NCI-H446 treated with DMSO at 0.1 percent for 48 hours (cell line): ENCODE measurements around the gene ZNF559.
"Not testable (repeated sequence)": the region's sequence is repeated elsewhere in the genome, so short reads cannot be mapped to it uniquely, and the experiment has no call there.

Experiments
- DNase-seq: peaks from one replicate; lab custom pipeline; 2025; lab: John Stamatoyannopoulos, UW

ZNF559 gene

DNA sequence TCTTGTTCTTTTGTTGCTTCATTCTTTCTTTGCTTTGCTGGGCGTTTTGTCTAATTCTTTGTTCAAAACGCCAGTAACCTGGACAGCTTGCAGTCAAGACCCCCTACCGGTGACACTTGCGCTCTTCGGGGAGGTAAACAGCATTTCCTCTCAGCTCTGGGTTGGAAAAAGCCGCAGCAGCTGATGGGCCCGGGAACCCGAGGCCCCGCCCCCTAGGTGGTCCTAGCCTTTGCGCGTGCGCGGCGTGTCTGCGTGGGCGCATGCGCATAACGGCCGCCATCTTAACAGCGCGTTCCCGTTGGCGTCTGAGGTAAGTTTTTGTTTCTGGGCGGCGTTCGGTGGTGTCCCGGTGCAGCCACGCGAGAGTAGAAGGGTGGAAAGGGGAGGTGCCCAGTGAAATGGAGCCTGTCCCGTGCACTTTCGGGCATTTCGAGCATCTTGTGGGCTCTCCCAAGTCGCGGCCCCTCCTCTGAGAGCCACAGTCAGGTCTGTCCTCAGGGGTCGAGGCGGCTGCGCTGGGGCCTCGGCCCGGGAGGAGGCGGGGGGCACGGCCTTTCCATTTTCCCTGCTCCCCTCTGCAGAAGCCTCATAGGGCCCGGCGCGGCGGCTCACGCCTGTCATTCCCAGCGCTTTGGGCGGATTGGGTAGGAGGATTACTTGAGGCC lies at the start of gene ZNF559:
ZNF559 (plus strand) TSS at position 261 of the 665 bp plus-strand sequence. CDS start 14,371 bp downstream, outside the sequence.
- DNase-seq: peak; percentile 90

GRCh38 chr19:9283485-9283884 lies 40.5 kb upstream of the ZNF559 start:
- not testable (repeated sequence) for DNase-seq

DNA sequence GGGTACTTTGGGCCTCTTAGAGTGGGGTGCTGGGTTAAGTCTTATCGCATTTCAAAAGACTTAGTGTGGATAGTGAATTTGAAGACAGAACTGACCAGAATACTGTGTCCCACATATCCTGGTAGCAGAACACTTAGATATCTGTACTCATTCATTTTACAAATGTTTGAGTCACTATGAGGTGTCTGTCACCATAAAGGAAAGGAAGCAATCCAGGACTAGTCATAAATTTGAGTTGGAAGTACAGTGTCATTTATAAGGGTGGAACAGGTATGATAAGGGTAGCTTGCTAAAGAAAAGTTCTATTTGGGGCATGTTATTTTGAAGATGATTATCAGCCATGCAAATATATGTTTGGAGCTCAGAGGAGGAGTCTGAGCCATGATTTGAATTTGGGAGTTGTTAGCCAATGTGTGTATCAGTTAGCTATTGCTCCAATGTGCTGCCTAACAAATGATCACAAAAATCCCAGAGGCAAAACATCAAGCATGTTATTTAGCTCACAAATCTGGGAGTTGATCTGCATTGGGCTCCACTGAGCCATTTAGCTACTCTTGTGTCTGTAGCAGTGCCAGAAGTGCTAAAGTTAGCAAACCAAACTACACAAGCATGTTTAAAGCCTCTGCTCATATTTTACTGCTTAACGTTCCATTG lies 34.6 kb upstream of the ZNF559 start:
- DNase-seq: no peak

- no peak for DNase-seq
These were observed 28.5 kb upstream of the ZNF559 start for GRCh38 chr19:9295411-9295849.

DNA sequence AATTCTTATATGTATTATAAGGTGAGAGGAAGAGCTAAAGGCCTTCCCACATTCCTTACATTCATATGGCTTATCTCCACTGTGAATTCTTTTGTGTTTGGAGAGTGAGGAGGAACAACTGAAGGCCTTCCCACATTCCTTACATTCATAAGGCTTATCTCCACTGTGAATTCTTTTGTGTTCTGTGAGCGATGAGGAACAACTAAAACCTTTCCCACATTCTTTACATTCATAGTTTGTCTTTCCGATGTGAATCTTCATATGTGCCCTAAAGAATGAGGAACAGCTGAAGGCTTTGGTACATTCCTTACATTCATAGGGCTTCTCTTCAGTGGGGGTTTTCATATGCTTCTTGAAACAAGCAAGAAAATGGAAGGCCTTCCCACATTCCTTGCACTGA lies 27.6 kb upstream of the ZNF559 start:
- no peak for DNase-seq

GRCh38 chr19:9306443-9306842 lies 17.5 kb upstream of the ZNF559 start:
- no peak for DNase-seq

DNA sequence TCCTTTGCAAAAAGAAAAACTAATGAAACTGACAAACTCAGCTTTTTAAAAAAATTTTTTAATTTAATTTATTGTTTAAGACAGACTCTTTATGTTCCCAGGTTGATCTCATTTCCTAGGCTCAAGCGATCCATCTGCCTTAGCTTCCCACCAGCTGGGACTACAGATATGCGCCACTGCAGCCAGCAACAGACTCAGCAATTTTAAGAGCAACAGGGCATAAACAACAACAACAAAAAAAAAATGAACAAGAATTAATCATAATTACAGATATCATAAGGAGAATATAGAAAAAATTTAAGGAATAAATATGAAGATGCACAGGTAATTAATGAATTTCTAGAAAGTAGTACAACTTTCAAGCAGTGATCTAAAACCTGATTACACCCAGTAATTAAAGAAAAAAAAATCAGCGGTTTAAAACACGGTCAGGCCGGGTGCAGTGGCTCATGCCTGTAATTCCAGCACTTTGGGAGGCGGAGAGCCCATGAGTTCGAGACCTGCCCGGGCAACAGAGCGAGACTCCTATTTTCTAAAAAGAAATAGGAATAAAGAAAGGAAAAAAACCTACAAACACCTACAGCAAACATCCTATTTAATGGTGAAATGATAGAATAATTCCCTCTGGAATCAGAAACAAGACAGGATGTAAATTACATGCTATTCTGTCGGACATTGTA lies 15.7 kb upstream of the ZNF559 start:
- no peak for DNase-seq

- peak; percentile 92 for DNase-seq
These were observed 14.6 kb upstream of the ZNF559 start, which contains the start of gene ZNF699 for GRCh38 chr19:9309139-9309973. TSS of gene ZNF699 (minus strand) at chr19:9309838. CDS start at chr19:9305119, 4,719 bp downstream.

GRCh38 chr19:9309974-9310446 lies 14.0 kb upstream of the ZNF559 start:
- DNase-seq: peak; percentile 92

DNA sequence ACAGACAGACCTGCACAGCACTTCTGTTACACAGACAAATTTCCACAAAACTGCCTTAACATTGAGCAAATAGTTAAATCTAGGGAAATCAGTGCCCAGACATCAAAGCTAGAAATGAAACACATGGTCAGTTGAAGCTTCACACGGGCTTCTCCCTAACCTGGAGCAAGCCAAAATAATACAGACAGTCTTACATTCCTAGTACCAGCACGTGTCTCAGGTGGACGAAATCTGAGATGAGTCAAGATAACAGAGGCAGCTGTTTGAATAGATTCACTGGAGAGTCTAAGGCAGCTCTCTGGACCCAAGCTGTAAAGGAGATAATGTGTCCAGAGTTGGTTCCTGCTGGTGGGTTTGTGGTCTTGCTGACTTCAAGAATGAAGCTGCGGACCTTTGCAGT lies 10.2 kb upstream of the ZNF559 start:
- no peak for DNase-seq

- DNase-seq: no peak
These were observed 2.6 kb upstream of the ZNF559 start for GRCh38 chr19:9321338-9321737.

GRCh38 chr19:9321756-9322155 lies 2.2 kb upstream of the ZNF559 start:
- DNase-seq: not testable (repeated sequence)

DNA sequence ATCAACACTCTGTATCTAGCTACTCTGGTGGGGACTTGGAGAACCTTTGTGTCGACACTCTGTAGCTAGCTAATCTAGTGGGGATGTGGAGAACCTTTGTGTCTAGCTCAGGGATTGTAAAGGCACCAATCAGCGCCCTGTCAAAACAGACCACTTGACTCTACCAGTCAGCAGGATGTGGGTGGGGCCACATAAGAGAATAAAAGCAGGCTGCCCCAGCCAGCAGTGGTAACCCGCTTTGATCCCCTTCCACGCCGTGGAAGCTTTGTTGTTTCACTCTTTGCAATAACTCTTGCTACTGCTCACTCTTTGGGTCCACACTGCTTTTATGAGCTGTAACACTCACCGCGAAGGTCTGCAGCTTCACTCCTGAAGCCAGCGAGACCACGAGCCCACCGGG lies 1.8 kb upstream of the ZNF559 start:
- DNase-seq: not testable (repeated sequence)

DNA sequence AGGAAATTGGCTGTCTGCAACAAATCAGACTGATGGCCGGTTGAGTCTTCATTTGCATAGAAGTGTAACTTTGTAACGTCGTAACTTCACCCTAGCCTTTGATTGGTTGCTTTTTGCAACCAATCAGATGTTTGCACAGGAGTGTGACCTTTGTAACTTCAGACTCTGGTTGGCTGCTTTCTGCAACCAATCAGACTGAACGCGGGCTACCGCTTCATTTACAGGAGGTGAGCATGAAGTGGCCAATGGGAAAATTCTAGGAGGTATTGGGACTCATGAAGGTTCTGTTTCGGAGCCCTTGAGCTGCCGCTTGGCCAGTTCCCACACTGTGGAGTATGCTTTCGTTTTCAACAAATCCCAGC lies 441 bp upstream of the ZNF559 start:
- DNase-seq: peak; percentile 66

DNA sequence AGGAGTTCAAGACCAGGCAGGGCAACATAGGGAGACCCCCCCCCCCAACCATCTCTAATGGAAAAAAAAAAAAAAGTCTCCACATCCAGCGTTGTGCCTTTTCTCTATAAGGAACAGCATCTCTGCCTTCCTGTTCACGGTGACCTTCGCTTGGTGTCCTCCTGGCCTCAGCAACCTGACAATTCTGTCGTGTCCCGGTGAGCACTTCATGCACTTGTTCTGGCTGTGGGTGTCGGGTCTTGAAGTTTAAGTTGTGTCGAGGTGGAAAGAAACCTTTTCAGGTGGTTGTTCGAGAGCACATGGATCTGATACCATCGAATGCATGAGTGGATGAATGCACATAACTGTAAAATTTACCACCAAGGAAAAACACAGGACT lies 594 bp downstream of the ZNF559 start:
- no peak for DNase-seq

DNA sequence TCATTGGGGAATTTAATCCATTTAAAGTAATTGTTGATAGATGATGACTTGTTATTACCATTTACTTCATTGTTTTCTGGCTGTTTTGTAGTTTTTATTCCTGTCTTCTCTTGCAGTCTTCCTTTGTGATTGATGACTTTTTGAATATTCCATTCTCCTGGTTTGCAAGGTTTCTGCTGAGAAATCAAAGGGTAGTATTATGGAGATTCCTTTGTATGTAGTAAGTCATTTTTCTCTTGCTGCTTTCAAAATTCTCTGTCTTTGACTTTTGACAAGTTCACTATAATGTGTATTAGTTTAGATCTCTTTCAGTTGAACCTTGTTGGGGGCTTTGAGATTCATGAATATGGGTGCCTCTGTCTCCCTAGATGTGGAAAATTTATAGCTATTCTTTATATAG lies 6.0 kb downstream of the ZNF559 start:
- DNase-seq: no peak

DNA sequence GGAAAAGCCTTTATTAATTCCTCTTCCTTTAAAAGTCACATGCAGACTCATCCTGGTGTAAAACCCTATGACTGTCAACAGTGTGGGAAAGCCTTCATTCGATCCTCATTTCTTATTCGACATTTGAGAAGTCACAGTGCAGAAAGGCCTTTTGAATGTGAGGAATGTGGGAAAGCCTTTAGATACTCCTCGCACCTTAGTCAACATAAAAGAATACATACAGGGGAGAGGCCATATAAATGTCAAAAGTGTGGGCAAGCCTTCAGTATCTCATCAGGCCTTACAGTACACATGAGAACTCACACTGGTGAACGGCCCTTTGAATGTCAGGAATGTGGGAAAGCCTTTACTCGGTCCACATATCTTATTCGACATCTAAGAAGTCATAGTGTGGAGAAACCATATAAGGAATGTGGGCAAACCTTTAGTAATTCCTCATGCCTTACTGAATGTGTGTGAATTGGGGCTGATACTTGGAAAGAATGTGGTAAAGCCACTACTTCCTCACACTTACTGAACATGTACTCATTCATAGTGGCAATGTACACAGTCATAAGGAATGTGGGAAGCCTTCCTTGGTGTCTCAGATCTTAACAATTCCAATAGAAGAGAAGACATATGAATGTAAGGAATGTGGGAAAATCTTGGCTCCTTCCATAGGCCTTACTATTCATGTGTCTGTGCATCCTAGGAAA lies 18.8 kb downstream of the ZNF559 start:
- DNase-seq: no peak

- no peak for DNase-seq
These were observed 21.0 kb downstream of the ZNF559 start for GRCh38 chr19:9345005-9345404.

GRCh38 chr19:9348253-9348652 lies 24.3 kb downstream of the ZNF559 start:
- no peak for DNase-seq

GRCh38 chr19:9348671-9349070 lies 24.7 kb downstream of the ZNF559 start:
- no peak for DNase-seq

DNA sequence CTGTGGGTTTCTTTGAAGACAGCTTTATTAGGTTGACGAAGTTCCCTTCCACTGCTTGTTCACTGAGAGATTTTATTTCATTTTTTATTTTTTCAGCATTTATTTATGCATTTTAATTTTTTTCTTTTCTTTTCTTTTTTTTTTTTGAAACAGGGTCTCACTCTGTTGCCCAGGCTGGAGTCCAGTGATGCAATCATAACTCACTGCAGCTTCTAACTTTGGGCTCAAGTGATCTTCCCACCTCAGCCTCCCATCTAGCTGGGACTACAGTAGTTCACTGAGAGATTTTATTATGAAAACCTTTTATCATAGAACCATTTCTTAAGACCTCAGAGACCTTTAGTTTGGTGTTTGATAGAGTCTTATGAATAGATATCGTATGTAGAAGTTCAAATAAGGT lies 28.5 kb downstream of the ZNF559 start:
- DNase-seq: no peak

DNA sequence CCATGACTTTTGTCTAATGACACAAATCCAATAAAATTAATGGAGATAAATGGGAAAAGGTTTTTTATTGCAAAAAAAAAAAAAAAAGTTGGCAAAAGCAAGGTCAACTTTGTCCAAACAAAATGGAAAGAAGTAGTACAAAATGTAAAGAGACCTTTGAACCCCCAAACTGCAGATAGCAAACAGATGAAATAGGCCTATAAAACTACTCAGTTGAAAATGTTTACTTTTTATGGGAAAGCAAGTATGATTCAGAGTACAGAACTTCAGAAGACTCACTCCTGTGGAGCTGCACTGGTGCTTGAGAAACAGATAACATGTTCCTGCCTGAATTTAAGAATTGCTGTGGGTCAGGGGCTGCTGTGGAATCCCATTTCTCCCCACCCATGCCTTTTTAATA lies 29.0 kb downstream of the ZNF559 start:
- DNase-seq: no peak
